H9 (cell line): Measurements from ENCODE around the gene FAM3D. TPM values are rescaled to one million over a fixed set of nuclear protein-coding genes. Genes with fewer than 3 reads are reported as not detected.

Source experiments
- DNase-seq: peaks from one replicate; pipeline ENCODE4 v3.0.0-alpha.2; 2017
- H2AFZ ChIP-seq: one replicate; pipeline ENCODE4 v1.6.1; 2013; ENCODE audit warnings: mild to moderate bottlenecking, low read length, control low read depth, moderate library complexity
- H2AK5ac ChIP-seq: 2 replicates; pipeline ENCODE4 v1.6.1; 2013; ENCODE audit warnings: low read length, control low read depth, mixed read lengths; ENCODE audit not compliant: insufficient read length
- H2BK120ac ChIP-seq: one replicate; pipeline ENCODE4 v1.6.1; 2013; ENCODE audit warnings: low read depth, mild to moderate bottlenecking, low read length, control low read depth, inconsistent platforms; ENCODE audit not compliant: poor library complexity, severe bottlenecking
- H2BK12ac ChIP-seq: 2 replicates; pipeline ENCODE4 v1.6.1; 2013; ENCODE audit warnings: low read length, control low read depth, mixed read lengths, low read depth; ENCODE audit not compliant: insufficient read length
- H2BK15ac ChIP-seq: 2 replicates; pipeline ENCODE4 v1.6.1; 2013; ENCODE audit warnings: low read depth, low read length, control low read depth
- H2BK20ac ChIP-seq: one replicate; pipeline ENCODE4 v1.6.1; 2013; ENCODE audit warnings: low read depth, mild to moderate bottlenecking, low read length, control low read depth, inconsistent platforms; ENCODE audit not compliant: poor library complexity, severe bottlenecking
- H2BK5ac ChIP-seq: 2 replicates; pipeline ENCODE4 v1.6.1; 2013; ENCODE audit warnings: low read length, control low read depth, mixed read lengths; ENCODE audit not compliant: insufficient read length
- H3K14ac ChIP-seq: 2 replicates; pipeline ENCODE4 v1.6.1; 2013; ENCODE audit warnings: low read length, control low read depth; ENCODE audit not compliant: insufficient read depth
- H3K18ac ChIP-seq: 2 replicates; pipeline ENCODE4 v1.6.1; 2013; ENCODE audit warnings: low read depth, mild to moderate bottlenecking, mixed read lengths, low read length, control low read depth; ENCODE audit not compliant: insufficient read length
- H3K23ac ChIP-seq: 2 replicates; pipeline ENCODE4 v1.6.1; 2013; ENCODE audit warnings: low read length, control low read depth, mixed read lengths, low read depth; ENCODE audit not compliant: insufficient read length
- H3K23me2 ChIP-seq: 2 replicates; pipeline ENCODE4 v1.6.1; 2013; ENCODE audit warnings: low read depth, mild to moderate bottlenecking, mixed read lengths, low read length, control low read depth; ENCODE audit not compliant: insufficient read length, poor library complexity, severe bottlenecking
- H3K27ac ChIP-seq: 2 replicates; pipeline ENCODE4 v1.5.1; 2013; ENCODE audit warnings: low read length, control low read depth, mixed read lengths, low read depth; ENCODE audit not compliant: insufficient read length
- H3K27me3 ChIP-seq: 2 replicates; pipeline ENCODE4 v1.6.1; 2013; ENCODE audit warnings: low read length, control low read depth, inconsistent platforms; ENCODE audit not compliant: insufficient read depth
- H3K4ac ChIP-seq: 2 replicates; pipeline ENCODE4 v1.6.1; 2013; ENCODE audit warnings: low read depth, mild to moderate bottlenecking, control low read depth, inconsistent platforms, low read length, moderate library complexity
- H3K4me1 ChIP-seq: 2 replicates; pipeline ENCODE4 v1.6.1; 2013; ENCODE audit warnings: low read length, control low read depth, inconsistent platforms; ENCODE audit not compliant: insufficient read depth
- H3K4me2 ChIP-seq: 2 replicates; pipeline ENCODE4 v1.6.1; 2013; ENCODE audit warnings: low read length, control low read depth, mixed read lengths; ENCODE audit not compliant: insufficient read length, insufficient read depth
- H3K56ac ChIP-seq: 2 replicates; pipeline ENCODE4 v1.6.1; 2013; ENCODE audit warnings: low read depth, mild to moderate bottlenecking, mixed read lengths, low read length, control low read depth; ENCODE audit not compliant: insufficient read length
- H3K79me1 ChIP-seq: 2 replicates; pipeline ENCODE4 v1.6.1; 2013; ENCODE audit warnings: low read depth, mild to moderate bottlenecking, moderate library complexity, low read length, control low read depth, inconsistent platforms; ENCODE audit not compliant: insufficient read depth, poor library complexity, severe bottlenecking
- H3K79me2 ChIP-seq: 2 replicates; pipeline ENCODE4 v1.6.1; 2013; ENCODE audit warnings: low read length, control low read depth, inconsistent platforms; ENCODE audit not compliant: insufficient read depth
- H3K9ac ChIP-seq: 2 replicates; pipeline ENCODE4 v1.6.1; 2013; ENCODE audit warnings: low read length, control low read depth, mixed read lengths; ENCODE audit not compliant: insufficient read length; ENCODE audit errors: extremely low read depth
- H3K9me3 ChIP-seq: one replicate; pipeline ENCODE4 v1.6.1; 2013; ENCODE audit warnings: low read depth, low read length, inconsistent platforms; ENCODE audit not compliant: control insufficient read depth
- H3T11ph ChIP-seq: one replicate; pipeline ENCODE4 v1.6.1; 2013; ENCODE audit warnings: mild to moderate bottlenecking, low read length, control low read depth, inconsistent platforms
- H4K20me1 ChIP-seq: one replicate; pipeline ENCODE4 v1.6.1; 2013; ENCODE audit not compliant: control insufficient read depth, insufficient read length, insufficient read depth
- H4K5ac ChIP-seq: 2 replicates; pipeline ENCODE4 v1.6.1; 2013; ENCODE audit warnings: low read depth, mild to moderate bottlenecking, mixed read lengths, low read length, control low read depth; ENCODE audit not compliant: insufficient read length
- H4K8ac ChIP-seq: replicated peaks from 2 replicates; pipeline ENCODE4 v1.6.1; 2013; ENCODE audit warnings: low read length, control low read depth, mixed read lengths, low read depth; ENCODE audit not compliant: insufficient read length
- H4K91ac ChIP-seq: 2 replicates; pipeline ENCODE4 v1.6.1; 2013; ENCODE audit warnings: low read depth, mild to moderate bottlenecking, moderate library complexity, mixed read lengths, low read length, control low read depth; ENCODE audit not compliant: insufficient read length
- H3K27ac Mint-ChIP-seq, 3 experiments: 2 replicates in 2 of 3; 3 replicates in 1 of 3; pipeline ENCODE4 v1.8.0; 2020 to 2021; ENCODE audit warnings: mixed read lengths in 3 of 3, mild to moderate bottlenecking in 1 of 3, moderate library complexity in 1 of 3
- H3K27me3 Mint-ChIP-seq: 2 replicates; pipeline ENCODE4 v1.8.0; 2021; ENCODE audit warnings: low read depth, mild to moderate bottlenecking, moderate library complexity, mixed read lengths
- H3K36me3 Mint-ChIP-seq, 3 experiments: 2 replicates in 2 of 3; 3 replicates in 1 of 3; pipeline ENCODE4 v1.8.0; 2020 to 2021; ENCODE audit warnings: low read depth in 3 of 3, mixed read lengths in 3 of 3; ENCODE audit not compliant: insufficient read depth in 1 of 3
- H3K4me1 Mint-ChIP-seq, 2 experiments: 2 replicates each; pipeline ENCODE4 v1.8.0; 2020; ENCODE audit warnings: mixed read lengths in 2 of 2
- H3K4me3 Mint-ChIP-seq, 2 experiments: 2 replicates in 1 of 2; 3 replicates in 1 of 2; pipeline ENCODE4 v1.8.0; 2020 to 2021; ENCODE audit warnings: mild to moderate bottlenecking in 2 of 2, mixed read lengths in 2 of 2, moderate library complexity in 1 of 2
- H3K9me3 Mint-ChIP-seq, 2 experiments: 2 replicates in 1 of 2; 3 replicates in 1 of 2; pipeline ENCODE4 v1.8.0; 2020; ENCODE audit warnings: mild to moderate bottlenecking in 2 of 2, mixed read lengths in 2 of 2, moderate library complexity in 1 of 2
- total RNA-seq: library from RNA; stranded (reverse); gene quantifications from 2 replicates; pipeline ENCODE4 v1.2.1, GENCODE V29; 2021
- TF ChIP-seq, protein P1 (sequence below): fragments of 200-600 bp; sonication (generic); conservative IDR thresholded peaks from 3 replicates; pipeline ENCODE4 v1.8.0; 2021; ENCODE audit warnings: antibody characterized with exemption, mild to moderate bottlenecking

The FAM3D gene
- total RNA-seq, 1 experiment from 2014 or later = not detected

DNA sequence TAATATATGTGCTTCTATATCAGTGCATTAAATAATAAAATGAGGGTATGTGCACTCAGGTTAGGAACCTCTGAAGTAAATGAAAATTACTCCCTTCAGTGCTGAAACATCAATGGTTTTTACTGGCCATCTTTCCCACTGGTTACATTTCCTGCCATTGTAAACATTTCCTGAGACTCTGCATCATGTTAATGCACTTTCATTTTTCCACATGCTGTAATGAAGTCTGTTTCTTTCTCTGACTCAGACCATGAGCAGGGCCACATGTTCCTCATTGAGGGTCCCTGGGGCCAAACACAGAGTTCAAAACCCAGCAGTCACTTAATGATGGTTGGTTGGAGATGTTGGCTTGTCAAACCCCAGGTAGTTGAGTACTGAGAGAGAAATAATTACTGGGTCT is 15.3 kb downstream of the FAM3D start:
- no peaks in the 10 kb centered on the region; a peak in 1 of 7 replicates for H3K36me3 Mint-ChIP-seq
- Histone ChIP-seq H2BK15ac (no peak overlapping the region), H3K4ac (no peak overlapping the region), H2BK20ac (no peak overlapping the region), H3K18ac (no peak overlapping the region), H2BK12ac (no peak overlapping the region), H2AK5ac (no peak overlapping the region), H4K20me1 (no peaks in the 10 kb centered on the region), H2BK5ac (no peak overlapping the region), H3K23ac (no peak overlapping the region), H4K91ac (no peak overlapping the region), H2BK120ac (no peak overlapping the region), H3T11ph (no peak overlapping the region), H4K8ac (no peak overlapping the region), H3K56ac (no peak overlapping the region), H3K9me3 (no peaks in the 10 kb centered on the region), H3K79me1 (no peaks in the 10 kb centered on the region), H3K27ac (no peak overlapping the region), H3K4me2 (no peak overlapping the region), H4K5ac (no peak overlapping the region), H3K9ac (no peak overlapping the region), H3K4me1 (no peaks in the 10 kb centered on the region; the same call in 1 of the 2 replicates), H3K79me2 (no peaks in the 10 kb centered on the region), H3K14ac (no peak overlapping the region), H3K23me2 (no peaks in the 10 kb centered on the region), H3K27me3 (no peaks in the 10 kb centered on the region), H2AFZ (no peak overlapping the region)
- no peaks in the 10 kb centered on the region for H3K4me1 Mint-ChIP-seq
- peaks cover 29% of the 10 kb centered on the region for H3K27me3 Mint-ChIP-seq
- TF ChIP-seq, protein P1, sequence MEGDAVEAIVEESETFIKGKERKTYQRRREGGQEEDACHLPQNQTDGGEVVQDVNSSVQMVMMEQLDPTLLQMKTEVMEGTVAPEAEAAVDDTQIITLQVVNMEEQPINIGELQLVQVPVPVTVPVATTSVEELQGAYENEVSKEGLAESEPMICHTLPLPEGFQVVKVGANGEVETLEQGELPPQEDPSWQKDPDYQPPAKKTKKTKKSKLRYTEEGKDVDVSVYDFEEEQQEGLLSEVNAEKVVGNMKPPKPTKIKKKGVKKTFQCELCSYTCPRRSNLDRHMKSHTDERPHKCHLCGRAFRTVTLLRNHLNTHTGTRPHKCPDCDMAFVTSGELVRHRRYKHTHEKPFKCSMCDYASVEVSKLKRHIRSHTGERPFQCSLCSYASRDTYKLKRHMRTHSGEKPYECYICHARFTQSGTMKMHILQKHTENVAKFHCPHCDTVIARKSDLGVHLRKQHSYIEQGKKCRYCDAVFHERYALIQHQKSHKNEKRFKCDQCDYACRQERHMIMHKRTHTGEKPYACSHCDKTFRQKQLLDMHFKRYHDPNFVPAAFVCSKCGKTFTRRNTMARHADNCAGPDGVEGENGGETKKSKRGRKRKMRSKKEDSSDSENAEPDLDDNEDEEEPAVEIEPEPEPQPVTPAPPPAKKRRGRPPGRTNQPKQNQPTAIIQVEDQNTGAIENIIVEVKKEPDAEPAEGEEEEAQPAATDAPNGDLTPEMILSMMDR = no peak
- no peak overlapping the region for H3K4me3 Mint-ChIP-seq
- no peak overlapping the region for H3K27ac Mint-ChIP-seq
- peaks cover 3 to 5% of the 10 kb centered on the region in 2 experiments; a peak in 3 of 5 replicates for H3K9me3 Mint-ChIP-seq
- no peak for DNase-seq
